HepG2 (cell line): ENCODE results near the gene OFD1. TPM values are rescaled to one million over a fixed set of nuclear protein-coding genes. Genes with fewer than 3 reads are reported as not detected.

Experiments used
- ATAC-seq: fragments of 200-7000 bp; cut with Tn5 transposase; 3 replicates; pipeline ENCODE4 v1.9.1; 2020; ENCODE audit warnings: mild to moderate bottlenecking, moderate library complexity
- BruUV-seq: library from RNA; stranded (reverse); fragments of 400-500 nt; replicated peaks from 2 replicates; lab custom pipeline; 2021; lab: Mats Ljungman, UMichigan
- CTCF ChIA-PET: fragments of 300-600 bp; formaldehyde crosslinking; extraction: SDS; loops from one replicate; lab custom pipeline; 2021; ENCODE audit warnings: low total read pairs, inconsistent platforms, low intra/inter-chr PET ratio; lab: Yijun Ruan, JAX
- POLR2A ChIA-PET: fragments of 350-600 bp; sonication (Branson Sonifier 250); formaldehyde crosslinking; loops from one replicate; lab custom pipeline; 2020; ENCODE audit warnings: antibody characterized with exemption, inconsistent platforms; lab: Yijun Ruan, JAX
- DNase-seq: peaks from one replicate; pipeline ENCODE4 v3.0.0-alpha.2; 2015; ENCODE audit warnings: low spot score
- FAIRE-seq: peaks from 3 replicates; lab custom pipeline; 2011; peaks lifted over from hg19 to GRCh38; lab: Jason Lieb, UNC
- H2AFZ ChIP-seq: one replicate; pipeline ENCODE4 v1.6.1; 2011; ENCODE audit warnings: low read length, inconsistent platforms
- H3K27ac ChIP-seq: fragments of 300-600 bp; 3 replicates; pipeline ENCODE4 v1.8.0; 2011; ENCODE audit warnings: mixed run types, mild to moderate bottlenecking, mixed read lengths, low read length, inconsistent platforms; ENCODE audit not compliant: insufficient read depth; ENCODE audit errors: extremely low read length
- H3K27me3 ChIP-seq, 2 experiments: fragments of 200-600 bp in 1 of 2; 2 replicates in 1 of 2; 3 replicates in 1 of 2; pipeline versions ENCODE4 v1.6.0 to v1.8.0; 2011; ENCODE audit warnings: low read length in 2 of 2, mild to moderate bottlenecking in 2 of 2, moderate library complexity in 2 of 2, inconsistent platforms in 1 of 2; ENCODE audit not compliant: insufficient read depth in 2 of 2, control insufficient read depth in 1 of 2
- H3K36me3 ChIP-seq, 2 experiments: fragments of 200-600 bp in 1 of 2; replicated peaks in 1 of 2; 2 replicates in 1 of 2; 3 replicates in 1 of 2; pipeline versions ENCODE4 v1.5.1 to v1.8.0; 2011; ENCODE audit warnings: low read length in 2 of 2, inconsistent platforms in 1 of 2; ENCODE audit not compliant: insufficient read depth in 2 of 2, control insufficient read depth in 1 of 2
- H3K4me1 ChIP-seq: 2 replicates; pipeline ENCODE4 v1.5.1; 2012; ENCODE audit warnings: low read length, inconsistent platforms; ENCODE audit not compliant: insufficient read depth
- H3K4me2 ChIP-seq: 2 replicates; pipeline ENCODE4 v1.6.0; 2011; ENCODE audit warnings: low read depth, low read length, inconsistent platforms
- H3K4me3 ChIP-seq, 3 experiments: fragments of 200-600 bp in 1 of 3; sonication (generic), shearing (Covaris generic) in 1 of 3; replicated peaks in 1 of 3; 2 replicates each; pipeline ENCODE4 v1.5.1; 2011 to 2016; ENCODE audit warnings: low read length in 3 of 3, inconsistent platforms in 2 of 3, low read depth in 2 of 3, mild to moderate bottlenecking in 2 of 3, control low read depth in 1 of 3, mixed read lengths in 1 of 3; ENCODE audit not compliant: insufficient read depth in 1 of 3
- H3K79me2 ChIP-seq: one replicate; pipeline ENCODE4 v1.6.1; 2011; ENCODE audit warnings: low read length, inconsistent platforms; ENCODE audit not compliant: insufficient read depth
- H3K9ac ChIP-seq: 2 replicates; pipeline ENCODE4 v1.6.0; 2011; ENCODE audit warnings: mild to moderate bottlenecking, low read depth, low read length, inconsistent platforms; ENCODE audit not compliant: insufficient read depth
- H3K9me3 ChIP-seq: 2 replicates; pipeline ENCODE4 v1.5.1; 2012; ENCODE audit warnings: mild to moderate bottlenecking, low read length
- H4K20me1 ChIP-seq: 2 replicates; pipeline ENCODE4 v1.6.0; 2011; ENCODE audit warnings: inconsistent platforms, mild to moderate bottlenecking, low read length, moderate library complexity; ENCODE audit not compliant: insufficient read depth
- CTCF ChIP-seq: sonication (generic); formaldehyde crosslinking; IDR thresholded peaks from 2 replicates; pipeline ENCODE4 v1.5.0; 2020; ENCODE audit warnings: mild to moderate bottlenecking, missing genetic modification reagents, moderate library complexity
- EEA1 ChIP-seq: sonication (generic); formaldehyde crosslinking; IDR thresholded peaks from 2 replicates; pipeline ENCODE4 v1.5.1; 2020; ENCODE audit warnings: mild to moderate bottlenecking, missing genetic modification reagents, borderline replicate concordance
- IKZF4 ChIP-seq: sonication (generic); formaldehyde crosslinking; IDR thresholded peaks from 2 replicates; pipeline ENCODE4 v1.5.1; 2020; ENCODE audit warnings: borderline replicate concordance, mild to moderate bottlenecking, low read depth, missing genetic modification reagents; ENCODE audit errors: not compliant biosample characterization
- MAF1 ChIP-seq: sonication (generic); formaldehyde crosslinking; IDR thresholded peaks from 2 replicates; pipeline ENCODE4 v1.5.0; 2020; ENCODE audit warnings: missing genetic modification reagents, borderline replicate concordance
- MATR3 ChIP-seq: sonication (generic); formaldehyde crosslinking; IDR thresholded peaks from 2 replicates; pipeline ENCODE4 v1.4.0; 2020; ENCODE audit warnings: missing genetic modification reagents
- STAG1 ChIP-seq: sonication (generic); formaldehyde crosslinking; IDR thresholded peaks from 2 replicates; pipeline ENCODE4 v1.4.0; 2020; ENCODE audit warnings: missing genetic modification reagents
- ZKSCAN5 ChIP-seq: sonication (generic); formaldehyde crosslinking; IDR thresholded peaks from 2 replicates; pipeline ENCODE4 v1.5.1; 2020; ENCODE audit warnings: mild to moderate bottlenecking, missing genetic modification reagents
- ZNF224 ChIP-seq: sonication (generic); formaldehyde crosslinking; IDR thresholded peaks from 2 replicates; pipeline ENCODE4 v1.5.0; 2020; ENCODE audit warnings: mild to moderate bottlenecking, missing genetic modification reagents
- ZNF230 ChIP-seq: sonication (generic); formaldehyde crosslinking; IDR thresholded peaks from 2 replicates; pipeline ENCODE4 v1.4.0; 2020; ENCODE audit warnings: mild to moderate bottlenecking, missing genetic modification reagents
- ZNF3 ChIP-seq: IDR thresholded peaks from 2 replicates; pipeline ENCODE4 v1.7.0; 2017; ENCODE audit warnings: inconsistent platforms
- ZNF766 ChIP-seq: sonication (generic); formaldehyde crosslinking; IDR thresholded peaks from 2 replicates; pipeline ENCODE4 v1.5.0; 2020; ENCODE audit warnings: missing genetic modification reagents, borderline replicate concordance
- WGBS: methylation state at CpG from one replicate; pipeline ENCODE4 v1.1.6; 2017; ENCODE audit warnings: low lambda C conversion rate; 5-methylcytosine and 5-hydroxymethylcytosine counted together
- in situ Hi-C: cut with HindIII; loops from 2 replicates; pipeline ENCODE4 v1.10.0; 2017; ENCODE audit warnings: low pct_unique_long_range_greater_than_20kb; ENCODE audit not compliant: extremely low pct_ligation_motif_present
- intact Hi-C: fragments of 100-400 bp; cut with micrococcal nuclease; formaldehyde crosslinking; loops from one replicate; pipeline ENCODE4 v1.10.0; 2022; ENCODE audit not compliant: unreplicated experiment
- polyA plus RNA-seq, 8 experiments: library from polyadenylated mRNA; depleted of rRNA in 3 of 8; stranded (reverse) in 7 of 8; unstranded in 1 of 8; fragments of >200 nt; fragmentation: Illumina TruSeq in 4 of 8; extraction: Trizol in 4 of 8; gene quantifications; 2 replicates each; pipeline versions ENCODE4 v1.2.1 to v1.2.3, GENCODE V29; 2011 to 2016; ENCODE audit warnings: low read depth in 4 of 8, missing spikeins in 1 of 8, mixed read lengths in 1 of 8; ENCODE audit not compliant: insufficient read depth in 1 of 8
- total RNA-seq, 5 experiments: library from RNA; depleted of rRNA; stranded (reverse); fragments of >200 nt; fragmentation: Illumina TruSeq; extraction: Trizol; gene quantifications; 2 replicates each; pipeline ENCODE4 v1.2.3, GENCODE V29; 2016; ENCODE audit warnings: low read depth in 1 of 5

Gene OFD1
- total and polyA plus RNA-seq, 2 of the 13 experiments (the other 11 are each of a cell fraction or from before 2014, with no cell fraction given): 14.9 to 16.4 TPM

- in situ Hi-C loops: no loop called here
- DNase-seq (peak; percentile 21), ATAC-seq (peak; percentile 65), FAIRE-seq (peak; percentile 66)
- intact Hi-C loops: loop anchor here (2.0 kb wide), 1 partner anchor 89 kb away; no protein-coding TSS in a partner anchor
- H3K4me2 ChIP-seq: no peak overlapping the region
- no peak overlapping the region for H2AFZ ChIP-seq
- H3K9ac ChIP-seq: no peak overlapping the region
- H3K27ac ChIP-seq: no peak overlapping the region
- H3K9me3 ChIP-seq: no peaks in the 10 kb centered on the region
- H4K20me1 ChIP-seq: no peaks in the 10 kb centered on the region
- POLR2A ChIA-PET: no interaction called here
- H3K36me3 ChIP-seq: peaks cover 0 to 16% of the 10 kb centered on the region in 2 experiments; a peak in 1 of 5 replicates
- H3K4me3 ChIP-seq: no peak overlapping the region
- TF ChIP-seq STAG1 (CRISPR knock-in tag): peak; percentile 23; the same call in 1 of the 2 replicates
- peak; percentile 18; the same call in 1 of the 2 replicates for TF ChIP-seq CTCF
- TF ChIP-seq ZKSCAN5 (CRISPR knock-in tag): no peak
- no peak for TF ChIP-seq ZNF766
- TF ChIP-seq ZNF230 (CRISPR knock-in tag): no peak
- TF ChIP-seq, all 625 proteins: peak for 2
- Histone ChIP-seq H3K79me2 (no peaks in the 10 kb centered on the region), H3K27me3 (no peaks in the 10 kb centered on the region), H3K4me1 (peaks cover under 1% of the 10 kb centered on the region; the same call in 1 of the 2 replicates)
- BruUV-seq: no TSS peak
- CTCF ChIA-PET: interaction anchor here (1.6 kb wide), 1 partner anchor 89 kb away, joined by 8 read pairs; no protein-coding TSS in a partner anchor
- no CpG with 5 or more reads among the region's 2 CpGs for WGBS
Observed at GRCh38 chrX:13747836-13748235, 13.3 kb downstream of the OFD1 start.

- ChIA-PET CTCF (interaction anchor here (1.6 kb wide), 1 partner anchor 90 kb away, joined by 8 read pairs; no protein-coding TSS in a partner anchor), POLR2A (no interaction called here)
- ATAC-seq (no peak), FAIRE-seq (no peak), DNase-seq (no peak)
- intact Hi-C loops: loop anchor here (2.0 kb wide), 1 partner anchor 90 kb away; no protein-coding TSS in a partner anchor
- Histone ChIP-seq H3K4me1 (no peaks in the 10 kb centered on the region), H3K79me2 (no peaks in the 10 kb centered on the region), H3K27me3 (no peaks in the 10 kb centered on the region), H3K9me3 (no peaks in the 10 kb centered on the region), H2AFZ (no peak overlapping the region), H3K4me2 (no peak overlapping the region), H3K36me3 (peaks cover 0 to 16% of the 10 kb centered on the region in 2 experiments; a peak in 1 of 5 replicates), H4K20me1 (no peaks in the 10 kb centered on the region), H3K4me3 (no peak overlapping the region), H3K27ac (no peak overlapping the region), H3K9ac (no peak overlapping the region)
- 95% methylated on average over 3 of the region's 3 CpGs for WGBS
- in situ Hi-C loops: no loop called here
- TF ChIP-seq IKZF4 (CRISPR knock-in tag) (no peak), MATR3 (no peak), MAF1 (CRISPR knock-in tag) (no peak), ZNF224 (no peak), ZNF3 (no peak), EEA1 (CRISPR knock-in tag) (no peak)
- BruUV-seq: no TSS peak
Observed at GRCh38 chrX:13748486-13748885, 13.9 kb downstream of the OFD1 start.
